ENCODE results near the gene HSPA1A. TPM values are rescaled to one million over a fixed set of nuclear protein-coding genes. Genes with fewer than 3 reads are reported as not detected.
A peak's percentile ranks its signal among the peaks of the same experiment; 100 is the strongest.

Gene HSPA1A
- total and polyA plus RNA-seq, 9 of the 15 experiments (the other 6 are each of a cell fraction or from before 2014, with no cell fraction given) = 2.2 to 273 (median 107) TPM

GRCh38 chr6:31776989-31777666, 38.2 kb upstream of the HSPA1A start, which contains the start of gene VWA7 (continued):
- TF ChIP-seq E2F8 (IDR thresholded peaks at IDR 0.05; ENCODE audit: low read depth, partially characterized antibody) (peak; percentile 74), ZNF551 (CRISPR knock-in tag; IDR thresholded peaks at IDR 0.05) (no peak), ZNF584 (CRISPR knock-in tag; IDR thresholded peaks at IDR 0.05; ENCODE audit: low read depth) (peak; percentile 87), CHD7 (IDR thresholded peaks at IDR 0.05; ENCODE audit: low read depth, low read length) (peak; percentile 10), AFF1 (IDR thresholded peaks at IDR 0.05; ENCODE audit: low read depth in 1 of 2, partially characterized antibody in 2 of 2) (peak in 1 of 2 experiments; percentile 87), ZNF561 (CRISPR knock-in tag; conservative IDR thresholded peaks at IDR 0.05) (no peak), SREBF1 (IDR thresholded peaks at IDR 0.05; ENCODE audit: borderline replicate concordance, low read depth, low read length) (0 out of 2 replicates have a peak, but pooled peaks have one; percentile 68)
